A673 (cell line): ENCODE results near the gene SF3B3. TPM values are rescaled to one million over a fixed set of nuclear protein-coding genes. Genes with fewer than 3 reads are reported as not detected.
A peak's percentile ranks its signal among the peaks of the same experiment; 100 is the strongest.
"Not testable (repeated sequence)": the region's sequence is repeated elsewhere in the genome, so short reads cannot be mapped to it uniquely, and the experiment has no call there.

Experiments used
- BruUV-seq: library from RNA; stranded (reverse); fragments of 400-500 nt; replicated peaks from 2 replicates; lab custom pipeline; 2021; lab: Mats Ljungman, UMichigan
- CTCF ChIA-PET: fragments of 300-600 bp; sonication (Branson Sonifier 250); formaldehyde crosslinking; loops from one replicate; lab custom pipeline; 2022; ENCODE audit warnings: antibody characterized with exemption; lab: Charles Lee
- POLR2A ChIA-PET: fragments of 300-600 bp; sonication (Branson Sonifier 250); formaldehyde crosslinking; loops from one replicate; lab custom pipeline; 2022; ENCODE audit warnings: antibody characterized with exemption; ENCODE audit not compliant: low non-redundant PET; lab: Charles Lee
- DNase-seq: peaks from one replicate; pipeline ENCODE4 v3.0.0-alpha.2; 2015; ENCODE audit warnings: low spot score
- H3K27ac ChIP-seq: fragments of 200-600 bp; sonication (generic); 2 replicates; pipeline ENCODE4 v1.5.1; 2016; ENCODE audit warnings: mixed run types, low read depth, mild to moderate bottlenecking, mixed read lengths, antibody characterized with exemption, low read length; ENCODE audit not compliant: poor library complexity, severe bottlenecking
- H3K27me3 ChIP-seq: fragments of 200-600 bp; sonication (generic); replicated peaks from 2 replicates; pipeline ENCODE4 v1.6.1; 2017; ENCODE audit warnings: mixed run types, low read depth, mild to moderate bottlenecking, mixed read lengths, antibody characterized with exemption, low read length; ENCODE audit not compliant: insufficient read depth, poor library complexity
- H3K36me3 ChIP-seq: fragments of 200-600 bp; sonication (generic); 2 replicates; pipeline ENCODE4 v1.6.1; 2016; ENCODE audit warnings: mixed run types, mild to moderate bottlenecking, mixed read lengths, antibody characterized with exemption, low read length; ENCODE audit not compliant: insufficient read depth, poor library complexity, severe bottlenecking
- H3K4me1 ChIP-seq: fragments of 200-600 bp; sonication (generic); 2 replicates; pipeline ENCODE4 v1.6.1; 2017; ENCODE audit warnings: mixed run types, mild to moderate bottlenecking, mixed read lengths, antibody characterized with exemption, low read length; ENCODE audit not compliant: insufficient read depth, poor library complexity, severe bottlenecking
- H3K4me3 ChIP-seq: fragments of 200-600 bp; sonication (generic); 2 replicates; pipeline ENCODE4 v1.5.1; 2016; ENCODE audit warnings: low read depth, mixed run types, mild to moderate bottlenecking, mixed read lengths, low read length; ENCODE audit not compliant: poor library complexity, severe bottlenecking
- H3K9me3 ChIP-seq: fragments of 200-600 bp; sonication (generic); 2 replicates; pipeline ENCODE4 v1.6.1; 2016; ENCODE audit warnings: mixed run types, low read depth, mild to moderate bottlenecking, mixed read lengths, antibody characterized with exemption, low read length; ENCODE audit not compliant: poor library complexity, severe bottlenecking
- EZH2 ChIP-seq: fragments of 200-600 bp; sonication (generic); IDR thresholded peaks from 2 replicates; pipeline ENCODE4 v1.6.1; 2017; ENCODE audit warnings: borderline replicate concordance, low read depth, mild to moderate bottlenecking, mixed read lengths, antibody characterized with exemption, low read length; ENCODE audit not compliant: poor library complexity, severe bottlenecking
- intact Hi-C: fragments of 100-400 bp; cut with micrococcal nuclease; formaldehyde crosslinking; loops from one replicate; pipeline ENCODE4 v1.10.0; 2022; ENCODE audit not compliant: unreplicated experiment
- total RNA-seq: library from RNA; stranded (reverse); gene quantifications from 2 replicates; pipeline ENCODE4 v1.2.3, GENCODE V29; 2021
- TF ChIP-seq, protein P1 (sequence below): fragments of 300-800, 200-600 bp; sonication (generic); conservative IDR thresholded peaks from 2 replicates; pipeline ENCODE4 v1.5.1; 2017; ENCODE audit warnings: low read depth, mild to moderate bottlenecking, antibody characterized with exemption, low read length, moderate library complexity, mixed read lengths

The SF3B3 gene
- total RNA-seq, 1 experiment from 2014 or later, result 571 TPM

GRCh38 chr16:70526403-70526802 is 2.8 kb downstream of the SF3B3 start:
- CTCF ChIA-PET, result no interaction called here
- peaks cover 59% of the 10 kb centered on the region for H3K36me3 ChIP-seq

DNA sequence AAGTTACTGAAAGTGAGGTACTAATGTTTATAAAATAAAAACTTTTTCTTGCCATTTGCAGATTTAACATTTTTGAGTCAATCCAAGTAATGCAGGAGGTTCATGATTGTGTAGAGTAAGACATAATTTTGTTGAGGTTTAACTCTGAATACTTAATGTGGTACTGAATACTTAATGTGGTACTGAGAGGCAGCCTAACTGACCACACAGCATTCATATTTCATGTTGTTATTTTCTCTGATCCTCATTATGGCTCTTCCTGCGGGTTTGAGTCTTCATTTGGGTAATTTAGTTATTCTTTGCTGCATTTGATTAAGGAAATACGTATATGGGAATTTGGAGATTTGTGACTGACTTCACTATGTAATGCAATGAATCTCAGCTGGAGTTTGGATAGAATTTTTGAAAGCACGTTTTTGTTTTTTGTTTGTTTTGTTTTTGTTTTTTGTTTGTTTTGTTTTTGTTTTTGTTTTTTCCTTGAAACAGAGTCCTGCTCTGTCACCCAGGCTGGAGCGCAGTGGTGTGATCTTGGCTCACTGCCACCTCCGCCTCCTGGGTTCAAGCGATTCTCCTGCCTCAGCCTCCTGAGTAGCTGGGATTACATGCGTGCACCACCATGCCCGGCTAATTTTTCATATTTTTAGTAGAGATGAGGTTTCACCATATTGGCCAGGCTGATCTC is 3.8 kb downstream of the SF3B3 start:
- TF ChIP-seq, protein P1, sequence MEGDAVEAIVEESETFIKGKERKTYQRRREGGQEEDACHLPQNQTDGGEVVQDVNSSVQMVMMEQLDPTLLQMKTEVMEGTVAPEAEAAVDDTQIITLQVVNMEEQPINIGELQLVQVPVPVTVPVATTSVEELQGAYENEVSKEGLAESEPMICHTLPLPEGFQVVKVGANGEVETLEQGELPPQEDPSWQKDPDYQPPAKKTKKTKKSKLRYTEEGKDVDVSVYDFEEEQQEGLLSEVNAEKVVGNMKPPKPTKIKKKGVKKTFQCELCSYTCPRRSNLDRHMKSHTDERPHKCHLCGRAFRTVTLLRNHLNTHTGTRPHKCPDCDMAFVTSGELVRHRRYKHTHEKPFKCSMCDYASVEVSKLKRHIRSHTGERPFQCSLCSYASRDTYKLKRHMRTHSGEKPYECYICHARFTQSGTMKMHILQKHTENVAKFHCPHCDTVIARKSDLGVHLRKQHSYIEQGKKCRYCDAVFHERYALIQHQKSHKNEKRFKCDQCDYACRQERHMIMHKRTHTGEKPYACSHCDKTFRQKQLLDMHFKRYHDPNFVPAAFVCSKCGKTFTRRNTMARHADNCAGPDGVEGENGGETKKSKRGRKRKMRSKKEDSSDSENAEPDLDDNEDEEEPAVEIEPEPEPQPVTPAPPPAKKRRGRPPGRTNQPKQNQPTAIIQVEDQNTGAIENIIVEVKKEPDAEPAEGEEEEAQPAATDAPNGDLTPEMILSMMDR, result no peak
- TF ChIP-seq EZH2, result no peak
- POLR2A ChIA-PET, result interaction anchor here (0.7 kb wide), 1 partner anchor 239 kb away, joined by 7 read pairs; no protein-coding TSS in a partner anchor
- CTCF ChIA-PET, result no interaction called here
- BruUV-seq, result no TSS peak
- intact Hi-C loops, result loop anchor here (10.0 kb wide), 1 partner anchor 127 kb away; no protein-coding TSS in a partner anchor
- no peak overlapping the region for H3K27ac ChIP-seq
- H3K36me3 ChIP-seq, result peaks cover 69% of the 10 kb centered on the region
- H3K9me3 ChIP-seq, result no peaks in the 10 kb centered on the region
- no peaks in the 10 kb centered on the region for H3K27me3 ChIP-seq
- peaks cover 31% of the 10 kb centered on the region for H3K4me1 ChIP-seq
- H3K4me3 ChIP-seq, result peak overlapping the region; percentile 67
- DNase-seq, result no peak

More at GRCh38 chr16:70526403-70526802, 2.8 kb downstream of the SF3B3 start:
- POLR2A ChIA-PET, result no interaction called here
- Histone ChIP-seq H3K4me1 (peaks cover 31% of the 10 kb centered on the region), H3K27ac (no peak overlapping the region), H3K27me3 (no peaks in the 10 kb centered on the region), H3K9me3 (no peaks in the 10 kb centered on the region), H3K4me3 (peak overlapping the region; percentile 67)
- BruUV-seq, result no TSS peak
- intact Hi-C loops, result loop anchor here (10.0 kb wide), 1 partner anchor 128 kb away; no protein-coding TSS in a partner anchor
- no peak for DNase-seq
- TF ChIP-seq EZH2, result no peak
- TF ChIP-seq, protein P1, result no peak

DNA sequence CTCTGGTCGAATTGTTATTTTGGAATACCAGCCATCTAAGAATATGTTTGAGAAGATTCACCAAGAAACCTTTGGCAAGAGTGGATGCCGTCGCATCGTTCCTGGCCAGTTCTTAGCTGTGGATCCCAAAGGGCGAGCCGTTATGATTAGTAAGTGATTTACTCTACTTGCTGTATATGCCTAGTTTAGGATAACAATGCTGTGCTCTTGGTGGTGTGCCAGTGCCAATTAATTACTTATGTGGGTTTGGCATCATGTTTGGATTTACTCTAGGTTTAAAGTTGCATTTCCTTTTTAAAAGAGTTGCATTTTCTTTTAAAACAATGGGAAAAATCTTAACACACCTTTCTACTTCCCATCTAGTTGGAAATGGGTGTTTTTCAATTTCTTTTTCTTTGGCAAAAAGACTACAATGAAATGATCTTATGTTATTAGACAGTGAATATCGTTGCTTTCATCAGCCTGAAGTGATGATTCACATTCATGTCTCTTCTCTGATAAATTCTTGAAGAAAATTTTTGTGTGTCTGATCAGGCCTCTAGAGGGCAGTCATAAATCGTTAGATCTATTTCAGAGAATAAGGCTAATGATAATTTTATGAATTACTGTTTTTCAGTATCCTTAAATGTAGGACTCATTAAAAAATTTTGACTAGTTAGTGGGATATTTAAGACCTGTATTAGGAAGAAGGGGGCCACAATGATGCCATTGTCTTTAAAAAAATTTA is 5.6 kb downstream of the SF3B3 start:
- H3K27me3 ChIP-seq, result no peaks in the 10 kb centered on the region
- peak; percentile 80 for DNase-seq
- peak overlapping the region; percentile 8 for H3K27ac ChIP-seq

DNA sequence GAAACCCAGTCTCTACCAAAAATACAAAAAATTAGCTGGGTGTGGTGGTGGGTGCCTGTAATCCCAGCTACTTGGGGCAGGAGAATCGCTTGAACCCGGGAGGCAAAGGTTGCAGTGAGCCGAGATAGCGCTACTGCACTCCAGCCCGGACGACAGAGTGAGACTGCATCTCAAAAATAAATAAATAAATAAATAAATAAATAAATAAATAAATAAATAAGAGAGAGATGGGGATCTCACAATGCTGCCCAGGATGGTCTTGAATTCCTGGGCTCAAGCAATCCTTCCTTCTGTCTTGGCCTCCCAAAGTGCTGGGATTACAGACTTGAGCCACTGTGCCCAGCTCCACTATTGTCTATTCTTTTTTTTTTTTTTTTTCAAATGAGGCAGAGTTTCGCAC is 6.3 kb downstream of the SF3B3 start:
- POLR2A ChIA-PET, H3K4me3 ChIP-seq, H3K27ac ChIP-seq, H3K27me3 ChIP-seq, BruUV-seq, DNase-seq, H3K9me3 ChIP-seq, CTCF ChIA-PET: not testable (repeated sequence)
- H3K36me3 ChIP-seq, result peaks cover 94% of the 10 kb centered on the region
- intact Hi-C loops, result loop anchor here (10.0 kb wide), 1 partner anchor 125 kb away; no protein-coding TSS in a partner anchor
- peaks cover 31% of the 10 kb centered on the region for H3K4me1 ChIP-seq

More for the DNA sequence above, 5.6 kb downstream of the SF3B3 start:
- Histone ChIP-seq H3K36me3 (peaks cover 87% of the 10 kb centered on the region), H3K4me3 (no peak overlapping the region), H3K9me3 (no peaks in the 10 kb centered on the region), H3K4me1 (peaks cover 31% of the 10 kb centered on the region)
- TF ChIP-seq, protein P1, result peak; percentile 68
- TF ChIP-seq EZH2, result no peak
- POLR2A ChIA-PET, result no interaction called here
- intact Hi-C loops, result loop anchor here (10.0 kb wide), 1 partner anchor 126 kb away; no protein-coding TSS in a partner anchor
- CTCF ChIA-PET, result interaction anchor here (0.5 kb wide), 1 partner anchor 10 kb away, joined by 7 read pairs; no protein-coding TSS in a partner anchor
- no TSS peak for BruUV-seq
